ENCODE data around the gene RAB25. TPM values are rescaled to one million over a fixed set of nuclear protein-coding genes. Genes with fewer than 3 reads are reported as not detected.

Gene RAB25
- total and polyA plus RNA-seq, 4 donors: 62.7 to 156 (median 87.2) TPM

- Histone ChIP-seq H3K9ac (ENCODE audit: insufficient read depth in 1 of 2, low read length in 2 of 2) (no peak overlapping the region), H3K36me3 (ENCODE audit: control insufficient read depth in 4 of 4, insufficient read depth in 4 of 4, low read length in 4 of 4) (peaks cover 12 to 33% (median 24%) of the 10 kb centered on the region in 4 donors), H3K9me3 (ENCODE audit: control insufficient read depth in 4 of 4, insufficient read depth in 3 of 4, low read length in 3 of 4) (no peaks in the 10 kb centered on the region)
These were observed 15.9 kb upstream of the RAB25 start for GRCh38 chr1:156045076-156045475.

GRCh38 chr1:156048663-156049258, 12.2 kb upstream of the RAB25 start:
- H3K36me3 ChIP-seq (ENCODE audit: control insufficient read depth in 4 of 4, insufficient read depth in 4 of 4, low read length in 4 of 4): peaks cover 3 to 20% (median 12%) of the 10 kb centered on the region in 4 donors
- no peak for TF ChIP-seq CTCF (IDR thresholded peaks at IDR 0.05; ENCODE audit: control extremely low read depth, extremely low read depth)
- H3K27me3 ChIP-seq (ENCODE audit: control insufficient read depth in 3 of 3, insufficient read depth in 3 of 3, low read length in 2 of 3): no peaks in the 10 kb centered on the region
- no peak overlapping the region for H3K4me3 ChIP-seq
- peaks cover 0 to 5% (median 4%) of the 10 kb centered on the region in 5 donors for H3K4me1 ChIP-seq (ENCODE audit: control insufficient read depth in 5 of 5, insufficient read depth in 5 of 5, low read length in 5 of 5)
- H3K9me3 ChIP-seq (ENCODE audit: control insufficient read depth in 4 of 4, insufficient read depth in 3 of 4, low read length in 3 of 4): no peaks in the 10 kb centered on the region
- DNase-seq (no peak), ATAC-seq (ENCODE audit: insufficient read depth, low FRiP score) (no peak)
- H3K27ac ChIP-seq (ENCODE audit: low read depth in 1 of 2, low read length in 1 of 2): no peak overlapping the region
- no peak overlapping the region for H3K9ac ChIP-seq (ENCODE audit: insufficient read depth in 1 of 2, low read length in 2 of 2)
- WGBS, 2 donors: 62 to 63% methylated on average over 3 of the region's 3 CpGs

More at GRCh38 chr1:156045076-156045475, 15.9 kb upstream of the RAB25 start:
- no peak overlapping the region for H3K4me3 ChIP-seq
- TF ChIP-seq CTCF (IDR thresholded peaks at IDR 0.05; ENCODE audit: control extremely low read depth, extremely low read depth): no peak
- 87% methylated on average over 4 of the region's 4 CpGs for WGBS, 2 donors
- H3K27ac ChIP-seq (ENCODE audit: low read depth in 1 of 2, low read length in 1 of 2): no peak overlapping the region
- no peaks in the 10 kb centered on the region for H3K27me3 ChIP-seq (ENCODE audit: control insufficient read depth in 3 of 3, insufficient read depth in 3 of 3, low read length in 2 of 3)
- DNase-seq (no peak), ATAC-seq (ENCODE audit: insufficient read depth, low FRiP score) (no peak)
- peaks cover 0 to 4% (median 0%) of the 10 kb centered on the region in 5 donors for H3K4me1 ChIP-seq (ENCODE audit: control insufficient read depth in 5 of 5, insufficient read depth in 5 of 5, low read length in 5 of 5)

GRCh38 chr1:156050376-156050775, 10.6 kb upstream of the RAB25 start:
- Histone ChIP-seq H3K27me3 (ENCODE audit: control insufficient read depth in 3 of 3, insufficient read depth in 3 of 3, low read length in 2 of 3) (no peaks in the 10 kb centered on the region), H3K27ac (ENCODE audit: low read depth in 1 of 2, low read length in 1 of 2) (no peak overlapping the region), H3K9ac (ENCODE audit: insufficient read depth in 1 of 2, low read length in 2 of 2) (no peak overlapping the region), H3K36me3 (ENCODE audit: control insufficient read depth in 4 of 4, insufficient read depth in 4 of 4, low read length in 4 of 4) (peaks cover 3 to 18% (median 9%) of the 10 kb centered on the region in 4 donors), H3K4me1 (ENCODE audit: control insufficient read depth in 5 of 5, insufficient read depth in 5 of 5, low read length in 5 of 5) (peaks cover under 1 to 6% (median 5%) of the 10 kb centered on the region in 5 donors), H3K9me3 (ENCODE audit: control insufficient read depth in 4 of 4, insufficient read depth in 3 of 4, low read length in 3 of 4) (no peaks in the 10 kb centered on the region), H3K4me3 (no peak overlapping the region)
- TF ChIP-seq CTCF (IDR thresholded peaks at IDR 0.05; ENCODE audit: control extremely low read depth, extremely low read depth): no peak
- no peak for ATAC-seq (ENCODE audit: insufficient read depth, low FRiP score)
- no peak for DNase-seq
- 76 to 87% methylated on average over 4 of the region's 4 CpGs for WGBS, 2 donors
